ENCODE measurements around the gene CNTN1. TPM values are rescaled to one million over a fixed set of nuclear protein-coding genes. Genes with fewer than 3 reads are reported as not detected.

CNTN1 gene
- total and polyA plus RNA-seq, 2 experiments from 2014 or later, result 0.58 to 2.4 TPM

GRCh38 chr12:41101806-41102205 lies 409.6 kb downstream of the CNTN1 start:
- TF ChIP-seq EZH2phosphoT487 (IDR thresholded peaks at IDR 0.05; ENCODE audit: low read depth, severe bottlenecking, unreplicated experiment) (no peak), CTCF (IDR thresholded peaks at IDR 0.05; ENCODE audit: poor library complexity) (no peak), EZH2 (IDR thresholded peaks at IDR 0.05; ENCODE audit: borderline replicate concordance) (no peak)
- H3K4me2 ChIP-seq, result no peak overlapping the region
- no peaks in the 10 kb centered on the region for H3K36me3 ChIP-seq (replicated peaks; ENCODE audit: insufficient read depth, low read depth)
- no peaks in the 10 kb centered on the region for H3K79me2 ChIP-seq
- no peaks in the 10 kb centered on the region for H3K4me1 ChIP-seq (ENCODE audit: insufficient read depth)
- H3K27me3 ChIP-seq, result no peaks in the 10 kb centered on the region
- no peak overlapping the region for H2AFZ ChIP-seq
- no peaks in the 10 kb centered on the region for H4K20me1 ChIP-seq (ENCODE audit: insufficient read depth, poor library complexity, severe bottlenecking)
- H3K27ac ChIP-seq, result no peak overlapping the region
- no peaks in the 10 kb centered on the region for H3K9me2 ChIP-seq (replicated peaks; ENCODE audit: insufficient read depth)
- DNase-seq (ENCODE audit: low spot score), result no peak
- no peak overlapping the region for H3K4me3 ChIP-seq
- no peaks in the 10 kb centered on the region for H3K9me3 ChIP-seq (ENCODE audit: low read depth)

GRCh38 chr12:41103614-41104013 lies 411.4 kb downstream of the CNTN1 start:
- H3K9me2 ChIP-seq (replicated peaks; ENCODE audit: insufficient read depth), result no peaks in the 10 kb centered on the region
- no peaks in the 10 kb centered on the region for H3K79me2 ChIP-seq
- DNase-seq (ENCODE audit: low spot score), result no peak
- H4K20me1 ChIP-seq (ENCODE audit: insufficient read depth, poor library complexity, severe bottlenecking), result no peaks in the 10 kb centered on the region
- WGBS (ENCODE audit: low lambda C conversion rate, missing lambda C conversion rate), result 63% methylated on average over 4 of the region's 4 CpGs
- no peak overlapping the region for H2AFZ ChIP-seq
- H3K36me3 ChIP-seq (replicated peaks; ENCODE audit: insufficient read depth, low read depth), result no peaks in the 10 kb centered on the region
- no peak overlapping the region for H3K4me2 ChIP-seq
- no peak overlapping the region for H3K27ac ChIP-seq
- H3K4me3 ChIP-seq, result no peak overlapping the region
- no peaks in the 10 kb centered on the region for H3K9me3 ChIP-seq (ENCODE audit: low read depth)
- H3K4me1 ChIP-seq (ENCODE audit: insufficient read depth), result no peaks in the 10 kb centered on the region
- TF ChIP-seq CTCF (IDR thresholded peaks at IDR 0.05; ENCODE audit: poor library complexity) (no peak), EZH2phosphoT487 (IDR thresholded peaks at IDR 0.05; ENCODE audit: low read depth, severe bottlenecking, unreplicated experiment) (no peak), EZH2 (IDR thresholded peaks at IDR 0.05; ENCODE audit: borderline replicate concordance) (no peak)
- no peaks in the 10 kb centered on the region for H3K27me3 ChIP-seq

GRCh38 chr12:41106315-41106714 lies 414.1 kb downstream of the CNTN1 start:
- H4K20me1 ChIP-seq (ENCODE audit: insufficient read depth, poor library complexity, severe bottlenecking), result no peaks in the 10 kb centered on the region
- no peaks in the 10 kb centered on the region for H3K9me3 ChIP-seq (ENCODE audit: low read depth)
- no peak overlapping the region for H3K4me3 ChIP-seq
- H2AFZ ChIP-seq, result no peak overlapping the region
- no peaks in the 10 kb centered on the region for H3K4me1 ChIP-seq (ENCODE audit: insufficient read depth)
- DNase-seq (ENCODE audit: low spot score), result no peak
- TF ChIP-seq CTCF (IDR thresholded peaks at IDR 0.05; ENCODE audit: poor library complexity) (no peak), EZH2phosphoT487 (IDR thresholded peaks at IDR 0.05; ENCODE audit: low read depth, severe bottlenecking, unreplicated experiment) (no peak), EZH2 (IDR thresholded peaks at IDR 0.05; ENCODE audit: borderline replicate concordance) (no peak)
- H3K4me2 ChIP-seq, result no peak overlapping the region
- no peak overlapping the region for H3K27ac ChIP-seq
- 87% methylated on average over 3 of the region's 3 CpGs for WGBS (ENCODE audit: low lambda C conversion rate, missing lambda C conversion rate)
- no peaks in the 10 kb centered on the region for H3K27me3 ChIP-seq
- no peaks in the 10 kb centered on the region for H3K79me2 ChIP-seq
- H3K9me2 ChIP-seq (replicated peaks; ENCODE audit: insufficient read depth), result no peaks in the 10 kb centered on the region
- H3K36me3 ChIP-seq (replicated peaks; ENCODE audit: insufficient read depth, low read depth), result no peaks in the 10 kb centered on the region

GRCh38 chr12:41108032-41108431 lies 415.8 kb downstream of the CNTN1 start:
- no peak for TF ChIP-seq EZH2 (IDR thresholded peaks at IDR 0.05; ENCODE audit: borderline replicate concordance)
- H3K4me3 ChIP-seq, result no peak overlapping the region
- no peaks in the 10 kb centered on the region for H3K79me2 ChIP-seq
- peak; percentile 7 for DNase-seq (ENCODE audit: low spot score)
- no peak overlapping the region for H2AFZ ChIP-seq
- H3K27me3 ChIP-seq, result no peaks in the 10 kb centered on the region
- H3K27ac ChIP-seq, result no peak overlapping the region
- H3K9me3 ChIP-seq (ENCODE audit: low read depth), result no peaks in the 10 kb centered on the region
- H3K9me2 ChIP-seq (replicated peaks; ENCODE audit: insufficient read depth), result no peaks in the 10 kb centered on the region
- H3K36me3 ChIP-seq (replicated peaks; ENCODE audit: insufficient read depth, low read depth), result no peaks in the 10 kb centered on the region
- H3K4me2 ChIP-seq, result no peak overlapping the region
- no peaks in the 10 kb centered on the region for H4K20me1 ChIP-seq (ENCODE audit: insufficient read depth, poor library complexity, severe bottlenecking)
- no peaks in the 10 kb centered on the region for H3K4me1 ChIP-seq (ENCODE audit: insufficient read depth)
- 55% methylated on average over 4 of the region's 4 CpGs for WGBS (ENCODE audit: low lambda C conversion rate, missing lambda C conversion rate)

Data from hepatocyte (in vitro differentiated cells).